Panc1 (cell line): ENCODE data around the gene LIG4. TPM values are rescaled to one million over a fixed set of nuclear protein-coding genes. Genes with fewer than 3 reads are reported as not detected.

ENCODE experiments used
- ATAC-seq: fragments of 200-7000 bp; cut with Tn5 transposase; 2 replicates; pipeline ENCODE4 v1.9.1; 2020; ENCODE audit warnings: mild to moderate bottlenecking, moderate library complexity
- BruUV-seq: library from RNA; stranded (reverse); fragments of 400-500 nt; replicated peaks from 2 replicates; lab custom pipeline; 2021; lab: Mats Ljungman, UMichigan
- CTCF ChIA-PET: fragments of 300-600 bp; sonication (Branson Sonifier 250); formaldehyde crosslinking; loops from one replicate; lab custom pipeline; 2022; ENCODE audit warnings: antibody characterized with exemption; lab: Charles Lee
- POLR2A ChIA-PET: fragments of 300-600 bp; sonication (Branson Sonifier 250); formaldehyde crosslinking; loops from one replicate; lab custom pipeline; 2022; ENCODE audit warnings: antibody characterized with exemption; lab: Charles Lee
- DNase-seq: peaks from one replicate; pipeline ENCODE4 v3.0.0-alpha.2; 2010; ENCODE audit warnings: low read depth, low spot score
- H3K27ac ChIP-seq: 2 replicates; pipeline ENCODE4 v1.5.1; 2011; ENCODE audit warnings: mild to moderate bottlenecking, low read length, inconsistent platforms
- H3K27me3 ChIP-seq: fragments of 200-500 bp; sonication (Bioruptor generic); 2 replicates; pipeline ENCODE4 v1.6.0; 2014; ENCODE audit warnings: low read length, inconsistent platforms; ENCODE audit not compliant: control insufficient read depth, insufficient read depth
- H3K36me3 ChIP-seq: fragments of 200-500 bp; sonication (Bioruptor generic); 2 replicates; pipeline ENCODE4 v1.5.1; 2014; ENCODE audit warnings: inconsistent platforms, mild to moderate bottlenecking, low read length, moderate library complexity; ENCODE audit not compliant: control insufficient read depth, insufficient read depth
- H3K4me1 ChIP-seq: 2 replicates; pipeline ENCODE4 v1.5.1; 2011; ENCODE audit warnings: inconsistent platforms, mild to moderate bottlenecking, low read length, moderate library complexity; ENCODE audit not compliant: control insufficient read depth, insufficient read depth
- H3K4me3 ChIP-seq, 2 experiments: 2 replicates each; pipeline ENCODE4 v1.5.1; 2011 to 2012; ENCODE audit warnings: low read depth in 2 of 2, low read length in 2 of 2, mild to moderate bottlenecking in 2 of 2, inconsistent platforms in 1 of 2, moderate library complexity in 1 of 2
- H3K9me3 ChIP-seq: fragments of 200-500 bp; sonication (Bioruptor generic); 2 replicates; pipeline ENCODE4 v1.5.1; 2014; ENCODE audit warnings: low read depth, mild to moderate bottlenecking, inconsistent platforms, low read length, moderate library complexity; ENCODE audit not compliant: control insufficient read depth, insufficient read depth
- POLR2AphosphoS5 ChIP-seq: IDR thresholded peaks from 2 replicates; pipeline ENCODE4 v1.6.1; 2012; ENCODE audit warnings: mild to moderate bottlenecking, low read depth, low read length, moderate library complexity
- SIN3A ChIP-seq: IDR thresholded peaks from 2 replicates; pipeline ENCODE4 v1.6.1; 2012; ENCODE audit warnings: low read depth, mild to moderate bottlenecking, low read length, moderate library complexity, borderline replicate concordance; ENCODE audit not compliant: insufficient read depth
- TCF7L2 ChIP-seq: IDR thresholded peaks from 2 replicates; pipeline ENCODE4 v1.6.1; 2011; ENCODE audit warnings: mild to moderate bottlenecking, low read depth, low read length, inconsistent platforms
- in situ Hi-C: cut with HindIII; loops from 2 replicates; pipeline ENCODE4 v1.10.0; 2016; ENCODE audit warnings: low sequenced_read_pairs, low pct_unique_long_range_greater_than_20kb
- intact Hi-C: fragments of 100-400 bp; cut with micrococcal nuclease; formaldehyde crosslinking; loops from one replicate; pipeline ENCODE4 v1.10.0; 2022; ENCODE audit not compliant: unreplicated experiment
- total RNA-seq: library from RNA; stranded (reverse); gene quantifications from one replicate; pipeline ENCODE4 v1.2.1, GENCODE V29; 2021; ENCODE audit not compliant: unreplicated experiment
- TF ChIP-seq, protein P1 (sequence below), 2 experiments: IDR thresholded peaks; 2 replicates each; pipeline ENCODE4 v1.6.1; 2011 to 2012; ENCODE audit warnings: low read depth in 2 of 2, control low read depth in 1 of 2, low read length in 1 of 2, mild to moderate bottlenecking in 1 of 2, moderate library complexity in 1 of 2; ENCODE audit not compliant: insufficient read depth in 1 of 2
- TF ChIP-seq, protein P2 (sequence below): fragments of 450-650 bp; IDR thresholded peaks from 2 replicates; pipeline ENCODE4 v1.5.1; 2017; ENCODE audit warnings: mild to moderate bottlenecking

Gene LIG4
- total RNA-seq, 1 experiment from 2014 or later, result 8.2 TPM

DNA sequence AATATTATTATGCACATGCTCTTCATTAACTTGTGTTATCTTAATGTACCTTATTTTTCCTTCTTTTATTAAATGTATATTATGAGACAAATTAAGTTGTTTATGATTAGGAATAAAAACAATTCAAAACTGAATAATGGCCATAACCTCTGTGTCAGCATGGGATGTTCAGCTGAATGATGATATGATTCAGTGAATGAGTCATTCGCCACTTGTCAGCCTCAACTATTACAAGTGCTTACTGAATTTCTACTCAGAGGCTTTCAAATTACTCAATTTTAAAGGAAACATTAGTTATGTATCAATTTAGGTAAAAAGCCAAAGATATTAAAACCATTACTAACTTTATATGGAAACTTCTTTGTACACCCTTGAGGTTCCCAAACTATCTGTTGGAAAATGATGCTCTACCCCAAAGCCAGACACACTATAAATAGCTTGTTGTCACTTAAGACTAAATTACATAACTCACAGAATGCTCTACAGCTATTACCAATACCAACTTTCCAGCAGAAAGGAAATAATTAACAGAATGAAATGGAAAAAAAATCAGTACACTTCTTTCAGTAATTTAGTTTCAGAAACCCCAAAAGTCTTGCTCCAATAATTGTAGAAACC is 14.4 kb downstream of the LIG4 start:
- Histone ChIP-seq H3K27ac (no peak overlapping the region), H3K9me3 (no peaks in the 10 kb centered on the region), H3K36me3 (no peaks in the 10 kb centered on the region), H3K4me1 (no peaks in the 10 kb centered on the region), H3K27me3 (no peaks in the 10 kb centered on the region), H3K4me3 (no peak overlapping the region)
- ATAC-seq, result no peak
- intact Hi-C loops (no loop called here), in situ Hi-C loops (no loop called here)
- no peak for DNase-seq
- no TSS peak for BruUV-seq
- ChIA-PET POLR2A (no interaction called here), CTCF (no interaction called here)
- TF ChIP-seq, protein P1, sequence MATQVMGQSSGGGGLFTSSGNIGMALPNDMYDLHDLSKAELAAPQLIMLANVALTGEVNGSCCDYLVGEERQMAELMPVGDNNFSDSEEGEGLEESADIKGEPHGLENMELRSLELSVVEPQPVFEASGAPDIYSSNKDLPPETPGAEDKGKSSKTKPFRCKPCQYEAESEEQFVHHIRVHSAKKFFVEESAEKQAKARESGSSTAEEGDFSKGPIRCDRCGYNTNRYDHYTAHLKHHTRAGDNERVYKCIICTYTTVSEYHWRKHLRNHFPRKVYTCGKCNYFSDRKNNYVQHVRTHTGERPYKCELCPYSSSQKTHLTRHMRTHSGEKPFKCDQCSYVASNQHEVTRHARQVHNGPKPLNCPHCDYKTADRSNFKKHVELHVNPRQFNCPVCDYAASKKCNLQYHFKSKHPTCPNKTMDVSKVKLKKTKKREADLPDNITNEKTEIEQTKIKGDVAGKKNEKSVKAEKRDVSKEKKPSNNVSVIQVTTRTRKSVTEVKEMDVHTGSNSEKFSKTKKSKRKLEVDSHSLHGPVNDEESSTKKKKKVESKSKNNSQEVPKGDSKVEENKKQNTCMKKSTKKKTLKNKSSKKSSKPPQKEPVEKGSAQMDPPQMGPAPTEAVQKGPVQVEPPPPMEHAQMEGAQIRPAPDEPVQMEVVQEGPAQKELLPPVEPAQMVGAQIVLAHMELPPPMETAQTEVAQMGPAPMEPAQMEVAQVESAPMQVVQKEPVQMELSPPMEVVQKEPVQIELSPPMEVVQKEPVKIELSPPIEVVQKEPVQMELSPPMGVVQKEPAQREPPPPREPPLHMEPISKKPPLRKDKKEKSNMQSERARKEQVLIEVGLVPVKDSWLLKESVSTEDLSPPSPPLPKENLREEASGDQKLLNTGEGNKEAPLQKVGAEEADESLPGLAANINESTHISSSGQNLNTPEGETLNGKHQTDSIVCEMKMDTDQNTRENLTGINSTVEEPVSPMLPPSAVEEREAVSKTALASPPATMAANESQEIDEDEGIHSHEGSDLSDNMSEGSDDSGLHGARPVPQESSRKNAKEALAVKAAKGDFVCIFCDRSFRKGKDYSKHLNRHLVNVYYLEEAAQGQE (IDR thresholded peaks at IDR 0.05; ENCODE audit: insufficient read depth in 1 of 2, low read depth in 2 of 2, low read length in 1 of 2), result no peak
- TF ChIP-seq POLR2AphosphoS5, result no peak
- TF ChIP-seq, protein P2, sequence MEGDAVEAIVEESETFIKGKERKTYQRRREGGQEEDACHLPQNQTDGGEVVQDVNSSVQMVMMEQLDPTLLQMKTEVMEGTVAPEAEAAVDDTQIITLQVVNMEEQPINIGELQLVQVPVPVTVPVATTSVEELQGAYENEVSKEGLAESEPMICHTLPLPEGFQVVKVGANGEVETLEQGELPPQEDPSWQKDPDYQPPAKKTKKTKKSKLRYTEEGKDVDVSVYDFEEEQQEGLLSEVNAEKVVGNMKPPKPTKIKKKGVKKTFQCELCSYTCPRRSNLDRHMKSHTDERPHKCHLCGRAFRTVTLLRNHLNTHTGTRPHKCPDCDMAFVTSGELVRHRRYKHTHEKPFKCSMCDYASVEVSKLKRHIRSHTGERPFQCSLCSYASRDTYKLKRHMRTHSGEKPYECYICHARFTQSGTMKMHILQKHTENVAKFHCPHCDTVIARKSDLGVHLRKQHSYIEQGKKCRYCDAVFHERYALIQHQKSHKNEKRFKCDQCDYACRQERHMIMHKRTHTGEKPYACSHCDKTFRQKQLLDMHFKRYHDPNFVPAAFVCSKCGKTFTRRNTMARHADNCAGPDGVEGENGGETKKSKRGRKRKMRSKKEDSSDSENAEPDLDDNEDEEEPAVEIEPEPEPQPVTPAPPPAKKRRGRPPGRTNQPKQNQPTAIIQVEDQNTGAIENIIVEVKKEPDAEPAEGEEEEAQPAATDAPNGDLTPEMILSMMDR, result no peak
- no peak for TF ChIP-seq SIN3A
- no peak for TF ChIP-seq TCF7L2

DNA sequence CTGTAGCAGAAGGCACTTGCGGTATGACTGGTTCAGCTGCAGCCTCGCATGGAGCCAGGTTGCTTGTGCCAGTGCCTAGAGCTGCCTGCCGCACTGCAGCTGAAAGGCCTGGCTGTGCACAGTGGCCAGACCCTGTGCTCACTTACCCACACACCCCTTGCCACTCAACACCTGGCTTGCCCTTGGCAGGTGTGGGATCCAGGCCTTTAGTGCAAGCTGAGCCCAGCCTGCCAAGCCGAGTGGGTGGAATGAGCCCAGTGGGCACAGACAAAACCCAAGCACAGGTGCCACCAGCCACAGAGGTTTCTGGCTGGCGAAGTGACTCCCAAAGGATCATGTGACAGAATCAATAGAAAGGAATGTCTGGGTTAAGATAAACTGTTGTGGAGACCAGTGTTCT is 19.5 kb downstream of the LIG4 start:
- no peaks in the 10 kb centered on the region for H3K27me3 ChIP-seq
- no peaks in the 10 kb centered on the region for H3K4me1 ChIP-seq
- no peak for TF ChIP-seq TCF7L2
- TF ChIP-seq, protein P2, result no peak
- no peak for TF ChIP-seq POLR2AphosphoS5
- TF ChIP-seq, protein P1 (IDR thresholded peaks at IDR 0.05; ENCODE audit: insufficient read depth in 1 of 2, low read depth in 2 of 2, low read length in 1 of 2), result no peak
- TF ChIP-seq SIN3A, result no peak
- no peak overlapping the region for H3K27ac ChIP-seq
- no peak for DNase-seq
- intact Hi-C loops (no loop called here), in situ Hi-C loops (no loop called here)
- ChIA-PET CTCF (no interaction called here), POLR2A (no interaction called here)
- H3K36me3 ChIP-seq, result no peaks in the 10 kb centered on the region
- H3K4me3 ChIP-seq, result no peak overlapping the region
- BruUV-seq, result no TSS peak
- no peaks in the 10 kb centered on the region for H3K9me3 ChIP-seq
- ATAC-seq, result no peak
